Measurements from ENCODE around the gene NHEJ1. TPM values are rescaled to one million over a fixed set of nuclear protein-coding genes. Genes with fewer than 3 reads are reported as not detected.

The NHEJ1 gene
- polyA plus RNA-seq, 3 donors from 2014 or later = 19.2 to 33.3 (median 21.9) TPM

GRCh38 chr2:219094171-219094570, 66.4 kb downstream of the NHEJ1 start:
- Mint-ChIP-seq H3K36me3 (peaks cover 4 to 10% (median 7%) of the 10 kb centered on the region in 3 donors), H3K27ac (no peak overlapping the region), H3K4me3 (no peak overlapping the region), H3K27me3 (ENCODE audit: low read depth in 3 of 3) (no peaks in the 10 kb centered on the region), H3K9me3 (no peaks in the 10 kb centered on the region), H3K4me1 (no peaks in the 10 kb centered on the region)
- DNase-seq = no peak

- Mint-ChIP-seq H3K36me3 (peaks cover 7 to 10% (median 9%) of the 10 kb centered on the region in 3 donors), H3K4me1 (no peaks in the 10 kb centered on the region), H3K27ac (no peak overlapping the region), H3K4me3 (no peak overlapping the region), H3K9me3 (no peaks in the 10 kb centered on the region), H3K27me3 (ENCODE audit: low read depth in 3 of 3) (no peaks in the 10 kb centered on the region)
- DNase-seq = no peak
Measured at GRCh38 chr2:219090436-219091299, 69.9 kb downstream of the NHEJ1 start.

GRCh38 chr2:219089330-219089729, 71.3 kb downstream of the NHEJ1 start:
- H3K27ac Mint-ChIP-seq = no peak overlapping the region
- no peak overlapping the region for H3K4me3 Mint-ChIP-seq
- H3K36me3 Mint-ChIP-seq = peaks cover 7 to 12% (median 9%) of the 10 kb centered on the region in 3 donors
- no peaks in the 10 kb centered on the region for H3K9me3 Mint-ChIP-seq
- no peak for DNase-seq
- no peaks in the 10 kb centered on the region for H3K27me3 Mint-ChIP-seq (ENCODE audit: low read depth in 3 of 3)
- peaks cover 3 to 7% of the 10 kb centered on the region in 2 donors for H3K4me1 Mint-ChIP-seq

- Mint-ChIP-seq H3K9me3 (no peaks in the 10 kb centered on the region), H3K27ac (no peak overlapping the region), H3K4me1 (peaks cover 3 to 7% of the 10 kb centered on the region in 2 donors), H3K4me3 (no peak overlapping the region), H3K27me3 (ENCODE audit: low read depth in 3 of 3) (no peaks in the 10 kb centered on the region), H3K36me3 (peaks cover 4 to 7% (median 4%) of the 10 kb centered on the region in 3 donors)
- DNase-seq = no peak
Measured at GRCh38 chr2:219087848-219088247, 72.8 kb downstream of the NHEJ1 start.

- H3K4me3 Mint-ChIP-seq = no peak overlapping the region
- DNase-seq = no peak
- H3K27me3 Mint-ChIP-seq (ENCODE audit: low read depth in 3 of 3) = no peaks in the 10 kb centered on the region
- H3K4me1 Mint-ChIP-seq = peaks cover 3 to 7% of the 10 kb centered on the region in 2 donors
- H3K27ac Mint-ChIP-seq = no peak overlapping the region
- peaks cover 4 to 7% (median 4%) of the 10 kb centered on the region in 3 donors for H3K36me3 Mint-ChIP-seq
- H3K9me3 Mint-ChIP-seq = no peaks in the 10 kb centered on the region
Measured at GRCh38 chr2:219087361-219087760, 73.3 kb downstream of the NHEJ1 start.

- Mint-ChIP-seq H3K9me3 (no peaks in the 10 kb centered on the region), H3K4me1 (peaks cover 3 to 7% of the 10 kb centered on the region in 2 donors), H3K36me3 (peaks cover 4 to 7% (median 4%) of the 10 kb centered on the region in 3 donors), H3K27ac (no peak overlapping the region), H3K4me3 (no peak overlapping the region), H3K27me3 (ENCODE audit: low read depth in 3 of 3) (no peaks in the 10 kb centered on the region)
- DNase-seq = no peak
Measured at GRCh38 chr2:219086196-219086595, 74.4 kb downstream of the NHEJ1 start.

GRCh38 chr2:219084791-219085190, 75.8 kb downstream of the NHEJ1 start:
- Mint-ChIP-seq H3K9me3 (no peaks in the 10 kb centered on the region), H3K27me3 (ENCODE audit: low read depth in 3 of 3) (no peaks in the 10 kb centered on the region), H3K27ac (no peak overlapping the region), H3K4me1 (peaks cover 3 to 7% of the 10 kb centered on the region in 2 donors), H3K4me3 (no peak overlapping the region), H3K36me3 (peaks cover 0 to 4% (median 3%) of the 10 kb centered on the region in 3 donors)
- no peak for DNase-seq

DNA sequence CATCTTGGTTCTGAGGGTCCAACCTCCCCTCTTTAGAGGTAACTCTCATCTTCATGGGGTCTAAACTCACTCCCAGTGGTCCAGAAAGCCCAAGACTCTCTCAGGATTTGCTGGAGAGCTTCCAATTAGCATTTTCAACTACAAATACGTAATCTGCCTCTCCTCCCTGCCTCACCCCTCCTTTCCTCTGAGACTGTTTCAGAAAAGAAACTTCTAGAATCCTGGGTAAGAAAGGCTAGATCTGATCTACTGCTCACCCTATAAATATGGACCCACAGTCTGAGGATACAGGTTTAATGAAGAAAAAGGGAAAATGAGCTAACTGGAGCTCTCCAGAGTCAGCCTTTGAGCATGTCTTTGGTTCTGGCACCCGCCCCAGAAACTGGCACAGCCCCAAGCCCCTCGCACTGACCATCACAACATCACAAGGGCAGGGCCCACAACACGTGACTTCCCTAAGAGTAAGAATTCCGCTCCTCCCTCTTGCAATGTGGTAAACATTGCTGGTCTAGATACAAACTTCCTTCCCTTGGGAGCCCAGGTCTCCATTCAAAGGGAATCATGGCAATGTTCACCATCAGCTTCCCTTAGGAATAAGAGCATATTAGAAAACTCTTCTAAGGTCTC, 78.2 kb downstream of the NHEJ1 start:
- Mint-ChIP-seq H3K4me3 (no peak overlapping the region), H3K27me3 (ENCODE audit: low read depth in 3 of 3) (no peaks in the 10 kb centered on the region), H3K27ac (no peak overlapping the region), H3K9me3 (no peaks in the 10 kb centered on the region), H3K4me1 (peaks cover 3 to 7% of the 10 kb centered on the region in 2 donors), H3K36me3 (peaks cover 0 to 3% (median under 1%) of the 10 kb centered on the region in 3 donors)
- DNase-seq = no peak

DNA sequence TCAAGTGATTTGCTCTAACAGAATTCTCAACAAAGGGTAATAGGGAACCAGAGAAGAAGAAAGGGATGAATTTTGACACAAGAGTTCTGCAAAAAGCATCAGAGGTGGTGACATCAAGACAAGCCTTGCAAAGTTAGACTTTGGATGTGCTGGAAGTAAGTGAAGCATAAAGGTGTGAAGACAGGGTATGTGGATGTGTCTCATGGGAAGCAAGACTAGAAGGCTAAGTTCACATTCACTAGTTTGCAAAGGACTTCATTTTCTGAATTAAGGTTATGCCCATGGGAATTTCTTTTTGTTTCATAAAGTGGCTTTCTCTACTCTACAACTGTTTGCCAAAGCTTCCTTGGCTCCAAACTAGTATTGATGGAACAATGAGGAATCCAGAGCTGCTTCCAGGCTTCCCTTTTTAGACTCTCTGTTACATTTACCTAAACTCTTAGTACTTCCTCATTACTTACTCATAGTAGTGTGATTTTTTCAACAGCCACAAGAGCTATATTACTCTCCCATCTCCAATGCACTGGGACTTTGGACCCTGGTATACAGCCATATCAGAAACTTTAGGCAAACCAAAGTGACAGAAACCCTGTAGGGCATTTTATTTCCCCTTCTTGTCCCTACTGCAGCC, 78.8 kb downstream of the NHEJ1 start:
- Mint-ChIP-seq H3K9me3 (no peaks in the 10 kb centered on the region), H3K4me3 (no peak overlapping the region), H3K27me3 (ENCODE audit: low read depth in 3 of 3) (no peaks in the 10 kb centered on the region), H3K36me3 (peaks cover 0 to 8% (median 4%) of the 10 kb centered on the region in 3 donors), H3K27ac (no peak overlapping the region), H3K4me1 (peaks cover 3 to 7% of the 10 kb centered on the region in 2 donors)
- no peak for DNase-seq

DNA sequence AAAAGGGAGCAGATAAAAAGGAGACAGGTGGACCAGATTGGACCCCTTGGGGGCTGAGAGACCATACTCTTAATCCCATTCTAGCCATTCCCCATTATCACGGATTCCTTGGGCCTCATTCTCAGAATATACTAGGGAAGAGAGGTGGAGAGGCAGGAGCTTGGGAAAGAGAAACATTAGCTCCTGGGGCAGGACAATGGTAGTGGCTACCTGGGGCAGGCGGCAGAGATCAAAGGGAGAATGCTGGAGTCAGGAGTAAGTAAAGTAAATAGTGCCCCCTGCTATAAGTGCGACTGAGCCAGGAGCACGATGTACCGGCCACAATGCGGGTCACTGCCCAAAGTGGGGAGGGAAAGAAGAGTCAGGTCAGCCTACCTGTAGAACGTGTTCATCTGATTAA, 79.5 kb downstream of the NHEJ1 start:
- Mint-ChIP-seq H3K4me3 (no peak overlapping the region), H3K9me3 (no peaks in the 10 kb centered on the region), H3K27ac (no peak overlapping the region)

DNA sequence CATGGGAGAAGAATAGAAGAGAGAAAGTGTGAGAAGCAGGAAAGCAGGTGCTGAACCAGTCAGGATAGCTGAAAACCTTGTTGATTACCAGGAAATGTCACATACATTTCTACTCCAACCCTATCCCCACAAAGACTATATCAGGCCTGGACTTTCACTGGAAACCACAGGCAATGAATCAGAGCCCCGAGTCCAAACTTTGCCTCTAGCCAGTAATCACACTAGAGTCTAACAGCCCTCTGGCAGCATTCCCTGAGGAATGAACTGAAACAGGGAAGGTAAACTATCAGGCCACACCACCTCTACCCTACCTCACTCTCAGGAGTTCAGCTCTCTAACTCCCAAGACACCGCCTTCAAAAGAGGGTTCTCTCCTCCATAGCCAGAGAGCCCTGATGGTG, 81.2 kb downstream of the NHEJ1 start:
- H3K4me1 Mint-ChIP-seq = no peaks in the 10 kb centered on the region
- no peaks in the 10 kb centered on the region for H3K9me3 Mint-ChIP-seq
- no peak overlapping the region for H3K27ac Mint-ChIP-seq
- H3K36me3 Mint-ChIP-seq = peaks cover 12 to 24% (median 19%) of the 10 kb centered on the region in 3 donors
- DNase-seq = no peak
- no peak overlapping the region for H3K4me3 Mint-ChIP-seq
- no peaks in the 10 kb centered on the region for H3K27me3 Mint-ChIP-seq (ENCODE audit: low read depth in 3 of 3)

More for the DNA sequence above, 79.5 kb downstream of the NHEJ1 start:
- Mint-ChIP-seq H3K27me3 (ENCODE audit: low read depth in 3 of 3) (no peaks in the 10 kb centered on the region), H3K4me1 (peaks cover 3 to 7% of the 10 kb centered on the region in 2 donors), H3K36me3 (peaks cover under 1 to 13% (median 4%) of the 10 kb centered on the region in 3 donors)
- DNase-seq = no peak

- no peaks in the 10 kb centered on the region for H3K4me1 Mint-ChIP-seq
Measured at GRCh38 chr2:219078951-219079350, 81.7 kb downstream of the NHEJ1 start.

GRCh38 chr2:219078126-219078525, 82.5 kb downstream of the NHEJ1 start:
- peaks cover 12 to 28% (median 23%) of the 10 kb centered on the region in 3 donors for H3K36me3 Mint-ChIP-seq
- H3K4me1 Mint-ChIP-seq = no peaks in the 10 kb centered on the region
- no peak overlapping the region for H3K4me3 Mint-ChIP-seq
- DNase-seq = no peak
- no peaks in the 10 kb centered on the region for H3K27me3 Mint-ChIP-seq (ENCODE audit: low read depth in 3 of 3)
- H3K9me3 Mint-ChIP-seq = no peaks in the 10 kb centered on the region
- no peak overlapping the region for H3K27ac Mint-ChIP-seq

More at GRCh38 chr2:219078951-219079350, 81.7 kb downstream of the NHEJ1 start:
- DNase-seq = no peak
- Mint-ChIP-seq H3K36me3 (peaks cover 12 to 27% (median 22%) of the 10 kb centered on the region in 3 donors), H3K4me3 (no peak overlapping the region), H3K9me3 (no peaks in the 10 kb centered on the region), H3K27me3 (ENCODE audit: low read depth in 3 of 3) (no peaks in the 10 kb centered on the region), H3K27ac (no peak overlapping the region)

- H3K9me3 Mint-ChIP-seq = no peaks in the 10 kb centered on the region
- no peaks in the 10 kb centered on the region for H3K27me3 Mint-ChIP-seq (ENCODE audit: low read depth in 3 of 3)
- H3K4me3 Mint-ChIP-seq = no peak overlapping the region
- no peak overlapping the region for H3K27ac Mint-ChIP-seq
- H3K4me1 Mint-ChIP-seq = no peaks in the 10 kb centered on the region
- H3K36me3 Mint-ChIP-seq = peaks cover 17 to 32% (median 23%) of the 10 kb centered on the region in 3 donors
- no peak for DNase-seq
Measured at GRCh38 chr2:219076253-219076652, 84.4 kb downstream of the NHEJ1 start.

Data from immature natural killer cell (primary cell).